Measurements from ENCODE around the gene HAVCR2. TPM values are rescaled to one million over a fixed set of nuclear protein-coding genes. Genes with fewer than 3 reads are reported as not detected.

HAVCR2 gene
- total and polyA plus RNA-seq, 9 of the 15 experiments (the other 6 are each of a cell fraction or from before 2014, with no cell fraction given), result 0.04 to 0.11 (median 0.06) TPM; not detected in 5

- no peak overlapping the region for H3K4me3 ChIP-seq
- no peaks in the 10 kb centered on the region for H3K79me2 ChIP-seq (ENCODE audit: control insufficient read depth, insufficient read depth, low read length)
- no peak for FAIRE-seq
- no peaks in the 10 kb centered on the region for H4K20me1 ChIP-seq (replicated peaks; ENCODE audit: control insufficient read depth, insufficient read depth, low read length)
- no peaks in the 10 kb centered on the region for H3K36me3 ChIP-seq (ENCODE audit: control insufficient read depth, insufficient read depth, low read length)
- no peaks in the 10 kb centered on the region; the same call in 1 of the 2 replicates for H3K9me3 ChIP-seq (replicated peaks; ENCODE audit: control insufficient read depth, insufficient read depth, low read depth, low read length)
- H3K9me1 ChIP-seq (ENCODE audit: control insufficient read depth, insufficient read depth, low read length), result no peaks in the 10 kb centered on the region
- no peak overlapping the region for H2AFZ ChIP-seq (ENCODE audit: low read depth, low read length)
- no peak overlapping the region for H3K4me2 ChIP-seq (ENCODE audit: insufficient read depth, low read length)
- ATAC-seq, result no peak
- H3K27me3 ChIP-seq (ENCODE audit: control insufficient read depth in 2 of 2, insufficient read depth in 2 of 2, low read length in 2 of 2), result no peaks in the 10 kb centered on the region
- H3K9ac ChIP-seq (ENCODE audit: insufficient read depth in 1 of 2, low read depth in 2 of 2, low read length in 2 of 2), result no peak overlapping the region
- no peak overlapping the region for H3K27ac ChIP-seq (ENCODE audit: extremely low read depth, low read depth, low read length)
- TF ChIP-seq CREM (IDR thresholded peaks at IDR 0.05; ENCODE audit: low read depth), result no peak
- no peak for TF ChIP-seq ZNF124 (CRISPR knock-in tag; IDR thresholded peaks at IDR 0.05)
- TF ChIP-seq NR3C1 (CRISPR knock-in tag; IDR thresholded peaks at IDR 0.05), result no peak
- no peak for TF ChIP-seq ZBTB11 (CRISPR knock-in tag; IDR thresholded peaks at IDR 0.05)
- TF ChIP-seq NCOA4 (IDR thresholded peaks at IDR 0.05; ENCODE audit: partially characterized antibody), result no peak
- no peak for TF ChIP-seq JUN (IDR thresholded peaks at IDR 0.05; ENCODE audit: borderline replicate concordance, low read depth, low read length)
- no peak for TF ChIP-seq JUN (CRISPR knock-in tag; IDR thresholded peaks at IDR 0.05; ENCODE audit: borderline replicate concordance)
- TF ChIP-seq HOMEZ (CRISPR knock-in tag; IDR thresholded peaks at IDR 0.05), result no peak
- TF ChIP-seq CC2D1A (IDR thresholded peaks at IDR 0.05), result no peak
- TF ChIP-seq ZFX (CRISPR knock-in tag; IDR thresholded peaks at IDR 0.05), result no peak
- TF ChIP-seq GABPA (tag; conservative IDR thresholded peaks at IDR 0.05; ENCODE audit: low read depth), result no peak
- TF ChIP-seq MBD1 (CRISPR knock-in tag; IDR thresholded peaks at IDR 0.05), result no peak
- no peak for TF ChIP-seq ZNF316 (IDR thresholded peaks at IDR 0.05)
- ChIA-PET CTCF (ENCODE audit: low intra/inter-chr PET ratio) (no interaction called here), POLR2A (no interaction called here)
- H3K4me1 ChIP-seq (replicated peaks in 1 of 2; ENCODE audit: control insufficient read depth in 2 of 2, insufficient read depth in 2 of 2, low read length in 2 of 2), result no peaks in the 10 kb centered on the region
- in situ Hi-C loops (cut with MboI), result no loop called here
- 0% methylated on average over 1 of the region's 1 CpG for WGBS (ENCODE audit: insufficient coverage, low coverage, missing lambda C conversion rate)
- no peak for DNase-seq (ENCODE audit: extremely low read depth in 1 of 4, low spot score in 3 of 4)
- intact Hi-C loops (cut with micrococcal nuclease), result no loop called here
- BruUV-seq (replicated peaks), result no TSS peak
Observed at GRCh38 chr5:157120102-157120501, 11.3 kb upstream of the HAVCR2 start.

Measured in K562 (cell line).